BE2C (cell line): Measurements from ENCODE around the gene TNFRSF8.

Experiments
- DNase-seq: peaks from one replicate; pipeline ENCODE4 v3.0.0-alpha.2; 2020
- H3K27me3 ChIP-seq: fragments of 250-450 bp; sonication (Bioruptor Pico); 2 replicates; pipeline ENCODE4 v1.5.1; 2020; ENCODE audit warnings: mild to moderate bottlenecking
- H3K36me3 ChIP-seq: fragments of 250-450 bp; sonication (Bioruptor Pico); 2 replicates; pipeline ENCODE4 v1.5.1; 2020; ENCODE audit warnings: mild to moderate bottlenecking
- H3K4me1 ChIP-seq: fragments of 250-450 bp; sonication (Bioruptor Pico); 2 replicates; pipeline ENCODE4 v1.5.1; 2020
- H3K4me3 ChIP-seq: 2 replicates; pipeline ENCODE4 v1.5.1; 2011; ENCODE audit warnings: low read depth, low read length
- H3K9me3 ChIP-seq: fragments of 250-450 bp; sonication (Bioruptor Pico); 2 replicates; pipeline ENCODE4 v1.5.1; 2020
- CTCF ChIP-seq: IDR thresholded peaks from 2 replicates; pipeline ENCODE4 v1.5.1; 2012; ENCODE audit warnings: mild to moderate bottlenecking, low read depth, low read length

Gene TNFRSF8

GRCh38 chr1:12123172-12123571, 60.1 kb downstream of the TNFRSF8 start:
- H3K4me3 ChIP-seq, result no peak overlapping the region
- H3K4me1 ChIP-seq, result no peaks in the 10 kb centered on the region
- no peaks in the 10 kb centered on the region for H3K36me3 ChIP-seq
- TF ChIP-seq CTCF, result no peak
- no peak for DNase-seq
- no peaks in the 10 kb centered on the region for H3K27me3 ChIP-seq
- H3K9me3 ChIP-seq, result no peaks in the 10 kb centered on the region

GRCh38 chr1:12124693-12125421, 61.8 kb downstream of the TNFRSF8 start:
- peak; percentile 51 for DNase-seq
- Histone ChIP-seq H3K36me3 (no peaks in the 10 kb centered on the region), H3K9me3 (no peaks in the 10 kb centered on the region), H3K4me1 (no peaks in the 10 kb centered on the region), H3K4me3 (no peak overlapping the region), H3K27me3 (no peaks in the 10 kb centered on the region)
- TF ChIP-seq CTCF, result peak; percentile 84

- TF ChIP-seq CTCF, result no peak
- no peaks in the 10 kb centered on the region for H3K4me1 ChIP-seq
- H3K9me3 ChIP-seq, result no peaks in the 10 kb centered on the region
- no peaks in the 10 kb centered on the region for H3K27me3 ChIP-seq
- DNase-seq, result no peak
- H3K4me3 ChIP-seq, result no peak overlapping the region
- H3K36me3 ChIP-seq, result no peaks in the 10 kb centered on the region
Observed at GRCh38 chr1:12125422-12126355, 62.6 kb downstream of the TNFRSF8 start.

- H3K4me1 ChIP-seq, result no peaks in the 10 kb centered on the region
- H3K4me3 ChIP-seq, result no peak overlapping the region
- no peaks in the 10 kb centered on the region for H3K9me3 ChIP-seq
- no peaks in the 10 kb centered on the region for H3K36me3 ChIP-seq
- no peak for TF ChIP-seq CTCF
- DNase-seq, result no peak
- H3K27me3 ChIP-seq, result no peaks in the 10 kb centered on the region
Observed at GRCh38 chr1:12126781-12127180, 63.7 kb downstream of the TNFRSF8 start.

- no peak for DNase-seq
- no peak for TF ChIP-seq CTCF
- H3K36me3 ChIP-seq, result no peaks in the 10 kb centered on the region
- no peak overlapping the region for H3K4me3 ChIP-seq
- H3K4me1 ChIP-seq, result no peaks in the 10 kb centered on the region
- no peaks in the 10 kb centered on the region for H3K9me3 ChIP-seq
- no peaks in the 10 kb centered on the region for H3K27me3 ChIP-seq
Observed at GRCh38 chr1:12127206-12127810, 64.2 kb downstream of the TNFRSF8 start.
